OCI-LY1 (cell line): ENCODE measurements around the gene CAB39.

Experiments used
- EZH2 ChIP-seq: fragments of 200-600 bp; sonication (generic), shearing (Covaris generic); IDR thresholded peaks from 2 replicates; pipeline ENCODE4 v1.8.0; 2017; ENCODE audit warnings: borderline replicate concordance, mixed run types, mild to moderate bottlenecking, antibody characterized with exemption, low read length, moderate library complexity, mixed read lengths
- TF ChIP-seq, protein P1 (sequence below): fragments of 200-600 bp; sonication (generic), shearing (Covaris generic); IDR thresholded peaks from 2 replicates; pipeline ENCODE4 v1.5.1; 2017; ENCODE audit warnings: mild to moderate bottlenecking, antibody characterized with exemption, low read length, moderate library complexity, mixed read lengths

DNA sequence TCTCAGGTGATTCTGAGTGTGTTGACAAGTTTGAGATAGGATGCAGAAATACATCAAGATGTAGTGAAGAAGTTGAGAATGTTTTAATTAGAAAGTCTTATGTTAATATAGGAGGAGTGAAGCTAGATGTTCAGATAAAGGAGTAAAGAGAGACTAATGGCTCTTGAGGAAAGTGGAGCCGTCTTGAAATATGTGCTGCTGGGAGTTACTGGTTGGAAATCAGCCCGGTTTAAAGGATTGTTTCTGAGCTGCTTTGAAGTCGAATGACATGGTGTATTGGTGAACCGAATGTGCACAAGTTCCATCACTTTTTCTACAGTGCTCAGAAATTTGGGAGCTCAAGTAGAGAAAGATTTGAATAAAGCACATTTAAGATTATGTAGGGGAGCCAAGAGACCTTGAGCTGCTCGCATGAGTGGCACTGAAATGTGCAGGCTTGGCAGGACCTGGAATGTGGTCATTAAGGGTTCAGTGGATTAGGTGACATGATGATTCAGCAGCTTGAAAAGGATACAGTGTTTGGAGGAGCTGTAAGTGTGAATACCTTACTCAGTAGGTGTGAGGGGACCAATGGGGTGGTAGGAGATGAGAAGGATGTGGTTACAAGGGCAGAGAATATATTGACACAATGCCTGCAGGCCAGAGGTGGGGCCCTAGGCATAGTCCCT, 68.6 kb downstream of the CAB39 start:
- TF ChIP-seq, protein P1, sequence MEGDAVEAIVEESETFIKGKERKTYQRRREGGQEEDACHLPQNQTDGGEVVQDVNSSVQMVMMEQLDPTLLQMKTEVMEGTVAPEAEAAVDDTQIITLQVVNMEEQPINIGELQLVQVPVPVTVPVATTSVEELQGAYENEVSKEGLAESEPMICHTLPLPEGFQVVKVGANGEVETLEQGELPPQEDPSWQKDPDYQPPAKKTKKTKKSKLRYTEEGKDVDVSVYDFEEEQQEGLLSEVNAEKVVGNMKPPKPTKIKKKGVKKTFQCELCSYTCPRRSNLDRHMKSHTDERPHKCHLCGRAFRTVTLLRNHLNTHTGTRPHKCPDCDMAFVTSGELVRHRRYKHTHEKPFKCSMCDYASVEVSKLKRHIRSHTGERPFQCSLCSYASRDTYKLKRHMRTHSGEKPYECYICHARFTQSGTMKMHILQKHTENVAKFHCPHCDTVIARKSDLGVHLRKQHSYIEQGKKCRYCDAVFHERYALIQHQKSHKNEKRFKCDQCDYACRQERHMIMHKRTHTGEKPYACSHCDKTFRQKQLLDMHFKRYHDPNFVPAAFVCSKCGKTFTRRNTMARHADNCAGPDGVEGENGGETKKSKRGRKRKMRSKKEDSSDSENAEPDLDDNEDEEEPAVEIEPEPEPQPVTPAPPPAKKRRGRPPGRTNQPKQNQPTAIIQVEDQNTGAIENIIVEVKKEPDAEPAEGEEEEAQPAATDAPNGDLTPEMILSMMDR = no peak
- TF ChIP-seq EZH2 = no peak
